Left forelimb (tissue), 1 donor: Measurements from ENCODE around the gene BAG5.
"Not testable (repeated sequence)": the region's sequence is repeated elsewhere in the genome, so short reads cannot be mapped to it uniquely, and the experiment has no call there.

ENCODE experiments used
- DNase-seq: peaks from one replicate; pipeline ENCODE4 v3.0.0-alpha.2; 2018; ENCODE audit warnings: low spot score

The BAG5 gene

GRCh38 chr14:103534576-103535061 lies 27.8 kb downstream of the BAG5 start:
- no peak for DNase-seq

GRCh38 chr14:103533999-103534575 lies 28.4 kb downstream of the BAG5 start:
- no peak for DNase-seq

DNA sequence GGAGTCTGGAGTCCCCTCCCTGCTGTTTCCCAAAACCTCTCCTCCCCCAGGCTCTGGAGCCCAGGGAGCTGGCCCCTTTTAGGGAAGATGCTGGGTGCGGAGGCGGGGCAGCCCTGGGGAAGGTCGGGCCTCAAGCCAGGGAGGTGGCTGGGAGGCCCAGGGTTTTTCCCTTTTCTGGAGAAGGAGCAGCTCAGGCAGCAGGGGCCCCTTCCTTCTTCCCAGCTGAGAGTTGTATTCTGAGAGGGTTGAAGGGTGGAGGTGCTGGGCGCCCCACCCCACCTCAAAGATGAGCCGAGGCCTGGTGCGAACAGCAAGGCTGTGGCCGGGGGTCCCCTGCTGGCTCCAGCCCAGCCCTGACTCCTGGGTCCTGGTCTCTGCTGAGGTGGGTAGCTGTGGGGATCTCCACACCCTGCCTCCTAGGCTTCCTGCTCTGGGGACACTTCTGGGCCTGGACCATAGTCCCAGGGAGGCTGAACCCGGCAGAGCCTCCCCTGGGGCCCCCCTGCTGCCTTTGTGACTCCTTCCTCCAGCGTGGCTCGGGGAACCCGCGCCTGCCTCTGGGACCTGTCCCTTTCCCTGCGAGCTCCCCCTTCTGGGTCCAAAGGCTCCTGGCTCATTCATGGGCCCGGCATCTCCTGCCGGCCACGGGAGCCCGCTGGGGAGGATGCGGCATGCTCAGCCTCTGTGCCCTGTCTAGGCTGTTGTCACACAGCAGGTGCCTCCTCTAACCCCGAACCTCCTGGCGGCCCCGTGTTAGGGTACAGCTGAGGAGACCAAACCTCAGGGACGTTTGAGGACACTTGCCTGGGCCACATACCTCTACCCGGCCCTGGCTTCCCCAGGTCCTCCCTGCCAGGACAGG lies 29.1 kb downstream of the BAG5 start:
- no peak for DNase-seq

GRCh38 chr14:103532216-103533136 lies 30.0 kb downstream of the BAG5 start:
- DNase-seq, result no peak

DNA sequence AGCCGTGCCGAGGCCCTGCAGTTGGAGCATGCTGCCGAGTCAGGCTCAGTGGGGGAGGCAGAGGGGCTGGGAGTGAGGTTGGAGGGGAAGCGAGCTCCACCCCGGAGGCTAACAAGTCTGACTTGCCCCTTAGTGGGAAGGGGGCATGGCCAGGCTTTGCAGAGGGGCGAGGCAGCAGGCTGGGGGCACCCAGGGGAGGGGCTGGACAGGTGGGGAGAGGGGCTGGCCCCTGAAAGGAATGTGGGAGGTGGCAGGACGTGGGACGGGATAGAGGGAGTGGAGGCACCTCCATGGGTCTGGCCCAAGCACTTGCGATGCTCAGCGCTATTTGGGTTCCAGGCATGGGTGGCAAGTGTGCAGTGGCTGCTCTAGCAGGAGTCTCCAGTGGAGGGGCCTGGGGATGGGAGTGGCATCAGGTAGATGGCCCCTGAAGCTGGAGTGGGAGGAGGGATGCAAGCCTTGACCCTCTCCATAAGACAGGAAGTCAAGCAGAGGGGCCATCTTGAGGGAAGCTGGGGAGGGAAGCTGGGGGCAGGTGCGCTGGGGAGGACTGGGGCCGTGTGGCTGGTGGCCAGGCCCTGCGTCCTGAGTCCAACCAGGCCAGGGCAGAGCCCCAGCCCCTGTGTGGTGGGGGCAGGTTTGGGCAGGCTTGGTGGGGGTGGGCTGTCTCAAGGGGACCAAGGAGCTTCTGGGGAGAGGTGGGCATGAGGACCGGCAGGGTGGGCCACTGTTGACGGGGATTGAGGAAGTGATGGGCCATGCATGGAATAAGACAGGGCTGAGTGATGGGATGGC lies 30.8 kb downstream of the BAG5 start:
- DNase-seq, result no peak

GRCh38 chr14:103530831-103531230 lies 31.6 kb downstream of the BAG5 start:
- DNase-seq, result no peak

- no peak for DNase-seq
Measured at GRCh38 chr14:103530390-103530789, 32.1 kb downstream of the BAG5 start.

DNA sequence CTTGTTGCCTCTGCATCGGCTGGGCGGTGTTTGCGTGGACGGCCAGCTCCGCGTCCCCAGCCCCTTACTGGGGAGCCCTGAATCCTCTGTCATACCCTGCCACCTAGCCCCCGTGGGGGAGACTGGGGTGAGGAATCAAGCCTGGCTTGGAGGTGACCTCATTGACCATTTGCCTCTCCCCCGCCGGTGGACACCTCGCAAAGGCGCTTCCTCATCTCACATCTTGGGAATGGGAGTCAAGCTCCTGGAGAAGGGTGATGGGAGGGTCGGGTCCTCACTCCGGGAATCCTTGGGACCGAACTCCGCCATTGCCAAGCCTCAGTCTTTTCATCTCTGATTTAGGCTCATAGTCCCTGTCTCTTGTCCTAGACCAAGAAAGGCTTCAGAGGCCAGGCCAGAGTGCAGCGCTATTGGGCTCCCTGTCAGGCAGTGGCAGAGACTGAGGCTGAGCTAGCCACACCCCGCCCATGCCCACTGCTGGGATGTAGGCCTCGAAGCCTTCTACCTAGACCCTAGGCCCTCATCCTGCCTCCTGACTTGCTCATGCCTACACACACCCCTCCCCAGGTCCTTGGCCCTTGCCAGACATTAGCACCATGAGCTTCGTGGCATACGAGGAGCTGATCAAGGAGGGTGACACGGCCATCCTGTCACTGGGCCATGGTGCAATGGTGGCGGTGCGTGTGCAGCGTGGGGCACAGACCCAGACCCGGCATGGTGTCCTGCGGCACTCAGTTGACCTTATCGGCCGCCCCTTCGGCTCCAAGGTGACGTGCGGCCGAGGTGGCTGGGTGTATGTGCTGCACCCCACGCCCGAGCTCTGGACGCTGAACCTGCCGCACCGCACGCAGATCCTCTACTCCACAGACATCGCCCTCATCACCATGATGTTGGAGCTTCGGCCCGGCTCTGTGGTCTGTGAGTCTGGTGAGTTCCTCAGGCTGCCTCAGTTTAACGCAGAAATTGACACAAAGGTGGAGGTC lies 32.8 kb downstream of the BAG5 start:
- no peak for DNase-seq

- peak; percentile 96 for DNase-seq
Measured at GRCh38 chr14:103528587-103529382, 33.7 kb downstream of the BAG5 start, which contains the start of gene TRMT61A. Gene TRMT61A, plus strand, starts transcription at chr14:103529196. Its CDS starts 783 bp downstream, at chr14:103529979.

DNA sequence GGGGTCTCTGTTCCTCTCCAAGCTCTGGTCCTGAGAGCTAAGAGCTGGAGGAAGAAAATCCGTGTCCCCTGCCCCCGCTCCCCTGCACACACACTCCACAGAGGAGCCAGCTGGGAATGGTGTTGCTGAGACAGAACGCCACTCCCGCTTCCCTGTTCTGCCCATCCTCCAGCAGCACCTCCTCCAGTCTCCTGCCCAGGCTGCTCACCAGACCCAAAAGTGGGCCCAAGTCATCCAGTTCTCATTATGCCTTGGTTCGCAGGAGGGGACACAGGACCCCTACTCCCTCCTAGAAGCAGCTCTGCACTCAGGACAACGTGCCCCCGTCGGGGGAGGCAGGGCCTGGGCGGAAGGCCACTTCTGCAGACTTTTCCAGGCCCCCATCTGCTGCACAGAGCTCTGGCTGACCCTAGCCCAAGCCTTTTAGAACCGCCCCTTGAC lies 34.3 kb downstream of the BAG5 start:
- DNase-seq, result no peak

DNA sequence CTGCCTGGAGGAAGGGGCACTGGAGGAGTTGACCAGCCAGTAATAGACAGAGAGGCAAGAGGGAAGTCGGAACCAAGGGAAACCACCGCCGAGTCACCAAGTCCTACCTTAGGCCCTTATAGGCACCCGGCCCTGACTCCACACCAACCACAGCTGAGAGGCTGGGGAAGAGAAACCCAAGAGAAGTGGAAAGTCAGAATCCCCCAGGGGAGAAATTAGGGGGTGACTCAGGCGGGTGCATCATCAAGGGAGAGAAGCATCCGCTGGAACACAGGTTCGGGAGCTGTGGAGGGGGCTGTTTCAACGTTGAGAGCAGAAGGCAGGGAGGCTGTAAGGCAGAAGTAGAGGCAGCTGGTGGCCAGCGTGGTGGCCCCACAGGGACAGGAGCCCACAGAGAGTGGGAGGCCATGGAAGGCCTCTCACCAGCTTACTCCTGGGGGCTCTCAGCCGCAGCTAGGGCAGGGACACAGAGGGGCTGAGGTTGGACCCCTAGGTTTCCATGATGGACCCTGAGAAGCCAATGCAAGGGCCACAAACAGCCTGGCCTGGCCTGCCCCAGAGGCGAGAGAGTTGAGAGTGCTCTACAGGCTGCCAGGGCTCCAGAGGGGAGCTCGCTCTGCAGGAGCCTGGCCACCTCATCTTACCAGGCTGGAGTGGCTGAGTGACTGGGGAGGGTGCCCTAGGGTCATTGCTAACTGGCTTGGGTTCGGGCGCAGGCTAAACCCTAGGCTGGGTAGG lies 34.9 kb downstream of the BAG5 start:
- DNase-seq, result no peak

GRCh38 chr14:103526914-103527248 lies 35.6 kb downstream of the BAG5 start:
- DNase-seq, result no peak

DNA sequence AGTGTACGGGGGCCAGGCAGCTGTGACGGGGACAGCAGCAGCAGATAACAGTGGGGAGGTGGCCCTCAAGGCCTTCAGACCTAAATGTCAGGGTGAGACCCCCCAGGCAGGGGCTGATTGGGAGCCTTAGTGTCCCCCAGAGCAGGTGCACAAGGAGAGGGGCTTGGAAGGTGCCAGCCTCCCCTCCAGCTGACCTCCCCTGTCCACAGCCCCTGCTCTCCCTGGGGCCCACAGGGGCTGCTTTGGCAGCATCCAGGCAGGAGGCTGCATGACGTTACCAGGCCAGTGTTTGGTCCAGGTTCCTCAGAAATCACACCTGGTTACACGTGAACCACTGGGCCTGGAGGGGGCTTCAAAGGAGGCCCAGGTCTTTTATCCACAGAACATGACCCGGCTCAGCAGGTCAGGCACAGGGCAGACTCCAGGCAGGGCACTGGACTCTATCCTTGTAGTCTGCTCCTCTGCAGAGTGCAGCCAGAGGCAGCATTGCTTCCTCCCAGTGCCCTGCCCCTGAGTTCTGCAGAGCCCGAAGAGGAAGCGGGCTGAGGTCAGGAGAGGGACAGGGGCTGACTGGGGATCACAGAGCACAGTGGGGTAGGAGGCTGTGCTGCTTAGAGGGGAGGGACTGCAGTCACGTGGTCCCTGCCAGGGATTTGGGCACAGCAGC lies 36.1 kb downstream of the BAG5 start:
- DNase-seq, result no peak

DNA sequence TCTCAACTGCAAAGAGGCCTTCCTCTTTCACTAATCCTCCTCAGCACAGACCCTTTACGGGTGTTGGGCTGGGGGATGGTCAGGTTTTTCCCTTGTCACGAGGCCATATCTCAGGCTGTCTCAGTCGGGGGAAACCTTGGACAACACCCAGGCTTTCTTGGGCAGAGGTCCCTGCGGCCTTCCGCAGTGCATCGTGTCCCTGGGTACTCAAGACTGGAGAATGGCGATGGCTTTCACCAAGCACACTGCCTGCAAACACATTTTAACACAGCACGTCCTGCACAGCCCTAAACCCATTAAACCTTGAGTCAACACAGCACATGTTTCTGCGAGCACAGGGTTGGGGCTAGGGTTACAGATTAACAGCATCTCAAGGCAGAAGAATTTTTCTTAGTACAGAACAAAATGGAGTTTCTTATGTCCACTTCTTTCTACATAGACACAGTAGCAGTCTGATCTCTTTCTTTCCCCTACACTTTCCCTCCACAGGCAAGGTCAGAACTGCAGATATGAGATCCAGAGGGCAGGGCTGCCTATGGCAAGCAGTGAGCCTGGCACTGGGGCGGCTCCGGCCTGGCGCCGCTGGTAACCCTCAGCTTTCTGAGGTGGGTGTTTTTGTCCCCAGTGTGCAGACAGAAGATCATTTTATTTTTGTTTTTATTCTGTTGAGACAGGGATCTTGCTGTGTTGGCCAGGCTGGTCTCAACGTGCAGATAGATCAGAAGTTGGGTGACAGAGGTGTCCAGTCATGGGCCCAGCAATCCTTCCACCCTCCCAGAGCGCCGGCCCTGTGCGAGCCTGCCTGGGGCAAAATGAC lies 36.8 kb downstream of the BAG5 start:
- DNase-seq, result not testable (repeated sequence)

DNA sequence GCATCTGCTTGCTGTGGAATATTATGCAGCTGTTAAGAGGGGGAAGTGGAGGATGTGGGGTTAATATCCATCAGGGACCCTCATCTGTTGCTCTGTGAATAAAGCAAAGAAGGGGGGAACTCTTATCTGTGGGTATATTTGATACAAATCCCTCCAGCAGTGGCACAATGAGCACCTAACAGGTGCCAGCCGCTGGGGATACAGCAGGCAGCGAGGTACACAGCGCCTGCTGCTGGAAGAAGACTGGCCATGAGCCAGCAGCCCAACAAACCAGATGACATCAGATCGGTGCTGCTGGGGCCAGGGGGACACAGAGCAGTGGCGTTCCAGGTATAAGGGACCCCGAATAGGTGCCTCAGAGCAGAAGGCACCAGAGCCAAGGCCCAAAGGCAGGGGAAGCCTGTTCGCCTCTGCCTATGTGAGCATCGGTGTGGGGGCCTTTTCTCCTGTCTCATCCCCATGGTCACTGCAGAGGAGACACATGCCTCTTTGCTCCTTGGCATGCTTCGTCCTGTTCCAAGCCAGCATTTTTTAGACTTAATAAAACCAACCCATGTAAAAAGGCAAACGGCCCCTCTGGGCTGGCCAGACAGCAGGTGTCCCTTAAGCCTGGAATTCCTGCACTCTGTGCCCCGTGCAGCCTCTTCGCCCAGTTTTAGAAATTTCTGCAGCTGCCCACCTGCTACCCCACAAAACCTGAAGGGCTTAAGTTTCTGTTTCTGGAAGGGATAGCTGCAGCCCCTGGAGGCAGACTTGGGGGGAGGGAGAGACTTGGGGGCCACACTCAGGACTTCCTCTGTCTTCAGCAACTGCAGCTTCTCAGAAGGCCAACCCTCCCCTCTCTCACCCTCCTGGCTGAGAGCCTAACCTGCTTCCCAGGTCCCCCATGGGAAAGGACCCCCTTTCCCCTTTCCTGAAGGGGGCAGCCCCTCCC lies 38.2 kb downstream of the BAG5 start:
- no peak for DNase-seq

DNA sequence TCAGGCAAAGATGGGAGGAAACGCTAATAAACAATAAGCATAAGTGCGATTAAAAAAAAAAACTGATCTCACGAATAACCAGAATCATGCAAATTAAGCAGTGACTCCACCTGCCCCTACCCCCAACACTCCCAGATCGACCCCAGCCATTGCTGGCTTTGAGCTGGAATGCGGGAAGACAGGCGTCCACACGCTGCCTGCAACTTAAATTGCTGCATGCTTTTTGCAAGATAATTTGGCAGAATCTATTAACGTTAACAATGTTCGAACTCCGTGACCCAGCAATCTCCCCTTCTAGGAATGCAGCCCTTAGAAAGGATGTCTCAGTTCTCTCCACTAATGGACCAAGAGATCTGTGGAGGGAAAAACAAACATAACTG lies 38.9 kb downstream of the BAG5 start:
- no peak for DNase-seq
